ENCODE data around the gene CATSPER1.

- TF ChIP-seq EZH2 (IDR thresholded peaks at IDR 0.05; ENCODE audit: low read depth) (no peak), CTCF (conservative IDR thresholded peaks at IDR 0.05) (no peak)
Measured at GRCh38 chr11:66055021-66055420, 28.7 kb upstream of the CATSPER1 start.
